HEK293 (cell line): Measurements from ENCODE around the gene GPSM1.

Experiments used
- ZFP41 ChIP-seq: fragments of 450-650 bp; formaldehyde crosslinking; IDR thresholded peaks from 2 replicates; pipeline ENCODE4 v1.5.1; 2016; ENCODE audit warnings: missing biosample characterization, missing genetic modification characterization, borderline replicate concordance
- ZNF274 ChIP-seq, 2 experiments: fragments of 200-500 bp in 1 of 2; fragments of 450-650 bp in 1 of 2; sonication (Bioruptor generic) in 1 of 2; formaldehyde crosslinking in 1 of 2; IDR thresholded peaks; 2 replicates each; pipeline versions ENCODE4 v1.5.1 to v1.6.1; 2014 to 2016; ENCODE audit warnings: borderline replicate concordance in 1 of 2, inconsistent platforms in 1 of 2, low read length in 1 of 2, missing biosample characterization in 1 of 2, missing genetic modification characterization in 1 of 2
- ZNF335 ChIP-seq: fragments of 450-650 bp; formaldehyde crosslinking; conservative IDR thresholded peaks from 2 replicates; pipeline ENCODE4 v1.5.1; 2016; ENCODE audit warnings: missing biosample characterization, missing genetic modification characterization
- ZNF785 ChIP-seq: fragments of 450-650 bp; formaldehyde crosslinking; IDR thresholded peaks from 2 replicates; pipeline ENCODE4 v1.5.1; 2016; ENCODE audit warnings: missing biosample characterization, missing genetic modification characterization
- TF ChIP-seq, protein P1 (sequence below): fragments of 450-650 bp; formaldehyde crosslinking; IDR thresholded peaks from 2 replicates; pipeline ENCODE4 v1.5.1; 2016; ENCODE audit warnings: missing biosample characterization, missing genetic modification characterization
- TF ChIP-seq, protein P2 (sequence below): fragments of 450-650 bp; formaldehyde crosslinking; IDR thresholded peaks from 2 replicates; pipeline ENCODE4 v1.5.1; 2016; ENCODE audit warnings: missing biosample characterization, missing genetic modification characterization
- TF ChIP-seq, protein P3 (sequence below): fragments of 450-650 bp; formaldehyde crosslinking; IDR thresholded peaks from 2 replicates; pipeline ENCODE4 v1.5.1; 2016; ENCODE audit warnings: missing biosample characterization, missing genetic modification characterization, low read depth
- TF ChIP-seq, protein P4 (sequence below): fragments of 450-650 bp; formaldehyde crosslinking; conservative IDR thresholded peaks from 2 replicates; pipeline ENCODE4 v1.5.1; 2016; ENCODE audit warnings: low read depth, missing biosample characterization, missing genetic modification characterization

DNA sequence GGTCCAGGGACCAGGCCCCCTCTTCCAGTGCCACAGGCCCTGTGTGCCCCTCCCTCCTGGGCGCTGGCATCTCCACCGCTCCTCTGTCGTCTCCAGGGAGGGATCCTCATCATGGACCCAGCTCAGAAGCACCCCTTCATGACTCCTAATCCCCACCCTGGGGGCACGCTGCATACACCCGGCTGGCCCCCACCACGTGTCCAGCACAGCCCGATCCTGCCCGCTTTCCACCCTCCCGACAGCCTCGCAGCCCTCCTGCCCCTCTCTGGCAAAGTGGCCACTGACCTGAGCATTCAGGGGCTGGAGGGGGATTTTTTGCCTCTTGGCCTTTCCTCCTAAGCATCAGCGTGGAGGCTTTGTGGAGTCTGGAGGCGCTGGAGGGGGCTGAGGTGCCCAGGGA, 24.8 kb upstream of the GPSM1 start:
- no peak for TF ChIP-seq ZFP41 (tag by site-specific recombination)
- TF ChIP-seq, protein P1, sequence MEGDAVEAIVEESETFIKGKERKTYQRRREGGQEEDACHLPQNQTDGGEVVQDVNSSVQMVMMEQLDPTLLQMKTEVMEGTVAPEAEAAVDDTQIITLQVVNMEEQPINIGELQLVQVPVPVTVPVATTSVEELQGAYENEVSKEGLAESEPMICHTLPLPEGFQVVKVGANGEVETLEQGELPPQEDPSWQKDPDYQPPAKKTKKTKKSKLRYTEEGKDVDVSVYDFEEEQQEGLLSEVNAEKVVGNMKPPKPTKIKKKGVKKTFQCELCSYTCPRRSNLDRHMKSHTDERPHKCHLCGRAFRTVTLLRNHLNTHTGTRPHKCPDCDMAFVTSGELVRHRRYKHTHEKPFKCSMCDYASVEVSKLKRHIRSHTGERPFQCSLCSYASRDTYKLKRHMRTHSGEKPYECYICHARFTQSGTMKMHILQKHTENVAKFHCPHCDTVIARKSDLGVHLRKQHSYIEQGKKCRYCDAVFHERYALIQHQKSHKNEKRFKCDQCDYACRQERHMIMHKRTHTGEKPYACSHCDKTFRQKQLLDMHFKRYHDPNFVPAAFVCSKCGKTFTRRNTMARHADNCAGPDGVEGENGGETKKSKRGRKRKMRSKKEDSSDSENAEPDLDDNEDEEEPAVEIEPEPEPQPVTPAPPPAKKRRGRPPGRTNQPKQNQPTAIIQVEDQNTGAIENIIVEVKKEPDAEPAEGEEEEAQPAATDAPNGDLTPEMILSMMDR = no peak
- no peak for TF ChIP-seq ZNF785 (tag by site-specific recombination)
- TF ChIP-seq, protein P2, sequence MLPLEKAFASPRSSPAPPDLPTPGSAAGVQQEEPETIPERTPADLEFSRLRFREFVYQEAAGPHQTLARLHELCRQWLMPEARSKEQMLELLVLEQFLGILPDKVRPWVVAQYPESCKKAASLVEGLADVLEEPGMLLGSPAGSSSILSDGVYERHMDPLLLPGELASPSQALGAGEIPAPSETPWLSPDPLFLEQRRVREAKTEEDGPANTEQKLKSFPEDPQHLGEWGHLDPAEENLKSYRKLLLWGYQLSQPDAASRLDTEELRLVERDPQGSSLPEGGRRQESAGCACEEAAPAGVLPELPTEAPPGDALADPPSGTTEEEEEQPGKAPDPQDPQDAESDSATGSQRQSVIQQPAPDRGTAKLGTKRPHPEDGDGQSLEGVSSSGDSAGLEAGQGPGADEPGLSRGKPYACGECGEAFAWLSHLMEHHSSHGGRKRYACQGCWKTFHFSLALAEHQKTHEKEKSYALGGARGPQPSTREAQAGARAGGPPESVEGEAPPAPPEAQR (tag by site-specific recombination) = no peak
- no peak for TF ChIP-seq ZNF274 (IDR thresholded peaks at IDR 0.05; ENCODE audit: low read length)
- no peak for TF ChIP-seq ZNF274 (tag by site-specific recombination; IDR thresholded peaks at IDR 0.05; ENCODE audit: borderline replicate concordance)
- TF ChIP-seq, protein P3, sequence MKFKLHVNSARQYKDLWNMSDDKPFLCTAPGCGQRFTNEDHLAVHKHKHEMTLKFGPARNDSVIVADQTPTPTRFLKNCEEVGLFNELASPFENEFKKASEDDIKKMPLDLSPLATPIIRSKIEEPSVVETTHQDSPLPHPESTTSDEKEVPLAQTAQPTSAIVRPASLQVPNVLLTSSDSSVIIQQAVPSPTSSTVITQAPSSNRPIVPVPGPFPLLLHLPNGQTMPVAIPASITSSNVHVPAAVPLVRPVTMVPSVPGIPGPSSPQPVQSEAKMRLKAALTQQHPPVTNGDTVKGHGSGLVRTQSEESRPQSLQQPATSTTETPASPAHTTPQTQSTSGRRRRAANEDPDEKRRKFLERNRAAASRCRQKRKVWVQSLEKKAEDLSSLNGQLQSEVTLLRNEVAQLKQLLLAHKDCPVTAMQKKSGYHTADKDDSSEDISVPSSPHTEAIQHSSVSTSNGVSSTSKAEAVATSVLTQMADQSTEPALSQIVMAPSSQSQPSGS = no peak
- TF ChIP-seq, protein P4, sequence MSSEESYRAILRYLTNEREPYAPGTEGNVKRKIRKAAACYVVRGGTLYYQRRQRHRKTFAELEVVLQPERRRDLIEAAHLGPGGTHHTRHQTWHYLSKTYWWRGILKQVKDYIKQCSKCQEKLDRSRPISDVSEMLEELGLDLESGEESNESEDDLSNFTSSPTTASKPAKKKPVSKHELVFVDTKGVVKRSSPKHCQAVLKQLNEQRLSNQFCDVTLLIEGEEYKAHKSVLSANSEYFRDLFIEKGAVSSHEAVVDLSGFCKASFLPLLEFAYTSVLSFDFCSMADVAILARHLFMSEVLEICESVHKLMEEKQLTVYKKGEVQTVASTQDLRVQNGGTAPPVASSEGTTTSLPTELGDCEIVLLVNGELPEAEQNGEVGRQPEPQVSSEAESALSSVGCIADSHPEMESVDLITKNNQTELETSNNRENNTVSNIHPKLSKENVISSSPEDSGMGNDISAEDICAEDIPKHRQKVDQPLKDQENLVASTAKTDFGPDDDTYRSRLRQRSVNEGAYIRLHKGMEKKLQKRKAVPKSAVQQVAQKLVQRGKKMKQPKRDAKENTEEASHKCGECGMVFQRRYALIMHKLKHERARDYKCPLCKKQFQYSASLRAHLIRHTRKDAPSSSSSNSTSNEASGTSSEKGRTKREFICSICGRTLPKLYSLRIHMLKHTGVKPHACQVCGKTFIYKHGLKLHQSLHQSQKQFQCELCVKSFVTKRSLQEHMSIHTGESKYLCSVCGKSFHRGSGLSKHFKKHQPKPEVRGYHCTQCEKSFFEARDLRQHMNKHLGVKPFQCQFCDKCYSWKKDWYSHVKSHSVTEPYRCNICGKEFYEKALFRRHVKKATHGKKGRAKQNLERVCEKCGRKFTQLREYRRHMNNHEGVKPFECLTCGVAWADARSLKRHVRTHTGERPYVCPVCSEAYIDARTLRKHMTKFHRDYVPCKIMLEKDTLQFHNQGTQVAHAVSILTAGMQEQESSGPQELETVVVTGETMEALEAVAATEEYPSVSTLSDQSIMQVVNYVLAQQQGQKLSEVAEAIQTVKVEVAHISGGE (tag by site-specific recombination) = no peak
- TF ChIP-seq ZNF335 = no peak
